Body of pancreas (tissue), 4 donors: ENCODE measurements around the gene STARD6. TPM values are rescaled to one million over a fixed set of nuclear protein-coding genes. Genes with fewer than 3 reads are reported as not detected.

Experiments used
- ATAC-seq: fragments of 150-250 bp; one replicate; pipeline ENCODE4 v1.9.1; 2016
- DNase-seq, 4 donors: peaks; one replicate each; pipeline ENCODE4 v3.0.0-alpha.2; 2019
- H3K27ac ChIP-seq, 4 donors: fragments of 200-600 bp; sonication (generic); 1 replicate in 3 of 4; 2 replicates in 1 of 4; pipeline versions ENCODE4 v1.5.1 to v1.6.1; 2016 to 2019; ENCODE audit warnings: mild to moderate bottlenecking in 1 of 4, mixed read lengths in 1 of 4, moderate library complexity in 1 of 4
- H3K27me3 ChIP-seq, 2 donors: fragments of 200-600 bp; sonication (generic); one replicate each; pipeline ENCODE4 v1.6.0; 2016; ENCODE audit warnings: mild to moderate bottlenecking in 1 of 2
- H3K36me3 ChIP-seq, 2 donors: fragments of 200-600 bp; sonication (generic); replicated peaks in 1 of 2; 2 replicates each; pipeline ENCODE4 v1.5.1; 2016; ENCODE audit warnings: low read depth in 2 of 2; ENCODE audit not compliant: insufficient read depth in 1 of 2
- H3K4me1 ChIP-seq: fragments of 200-600 bp; sonication (generic); one replicate; pipeline ENCODE4 v1.6.0; 2016
- H3K4me3 ChIP-seq, 2 donors: fragments of 200-600 bp; sonication (generic); 1 replicate in 1 of 2; 2 replicates in 1 of 2; pipeline ENCODE4 v1.5.1; 2016 to 2019
- H3K9me3 ChIP-seq, 3 donors: fragments of 200-600 bp; sonication (generic); 1 replicate in 2 of 3; 2 replicates in 1 of 3; pipeline ENCODE4 v1.5.1; 2016
- POLR2A ChIP-seq, 3 donors: fragments of 450-650 bp; IDR thresholded peaks; one replicate each; pipeline ENCODE4 v1.6.1; 2016; ENCODE audit warnings: antibody characterized with exemption in 3 of 3, mild to moderate bottlenecking in 2 of 3
- WGBS, 2 donors: methylation state at CpG; one replicate each; pipeline ENCODE4 v1.1.5; 2017; 5-methylcytosine and 5-hydroxymethylcytosine counted together
- intact Hi-C: fragments of 100-400 bp; cut with DNase I; formaldehyde crosslinking; loops from one replicate; pipeline ENCODE4 v1.15.1; 2023
- total RNA-seq, 2 donors: library from RNA; depleted of rRNA; stranded (reverse); fragments of >200 nt; gene quantifications; one replicate each; pipeline ENCODE4 v1.1.0, GENCODE V29; 2016
- TF ChIP-seq, protein P1 (sequence below), 7 experiments: fragments of 450-650 bp in 4 of 7; fragments of 200-600 bp in 3 of 7; sonication (generic) in 3 of 7; IDR thresholded peaks; one replicate each; pipeline ENCODE4 v1.5.1; 2016 to 2019; ENCODE audit warnings: antibody characterized with exemption in 7 of 7

Gene STARD6
- total RNA-seq, 2 donors from 2014 or later, result not detected

DNA sequence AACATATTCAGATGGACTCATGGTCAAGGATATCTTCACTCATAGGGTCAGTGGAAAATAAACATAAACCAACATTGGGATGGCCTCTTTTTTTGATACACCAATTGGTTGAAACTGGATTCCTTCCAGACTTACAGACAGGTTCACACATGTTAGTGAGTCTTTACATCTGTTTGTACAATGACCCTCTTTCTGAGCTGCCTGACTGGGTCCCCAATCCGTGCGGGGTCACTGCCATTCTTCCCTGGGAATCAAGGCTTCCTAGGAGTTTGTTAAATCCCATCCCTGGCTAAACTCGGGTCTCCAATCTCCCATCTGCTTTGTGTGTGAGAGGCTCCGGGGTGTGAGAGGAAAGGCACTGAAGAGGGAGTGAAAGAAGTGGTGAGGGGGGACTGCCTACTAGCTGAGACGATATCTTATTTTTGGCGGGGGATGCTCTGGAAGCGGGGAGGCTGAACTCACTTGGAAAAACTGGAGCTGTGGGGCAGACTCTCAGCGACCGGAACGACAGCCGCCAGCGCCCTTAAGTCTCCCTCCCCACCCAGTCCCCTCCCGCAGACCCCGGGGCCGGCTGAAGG, 487 bp downstream of the STARD6 start:
- peak overlapping the region in 1 of 4 donors; percentile 41 for H3K27ac ChIP-seq
- 3 to 9% methylated on average over 4 to 14 of the region's 15 CpGs for WGBS, 2 donors
- no peak for DNase-seq
- peak overlapping the region; percentile 30 to 84 for H3K4me3 ChIP-seq
- no peaks in the 10 kb centered on the region for H3K36me3 ChIP-seq
- no peaks in the 10 kb centered on the region for H3K9me3 ChIP-seq
- H3K4me1 ChIP-seq, result peaks cover 15% of the 10 kb centered on the region
- intact Hi-C loops, result no loop called here
- TF ChIP-seq, protein P1, sequence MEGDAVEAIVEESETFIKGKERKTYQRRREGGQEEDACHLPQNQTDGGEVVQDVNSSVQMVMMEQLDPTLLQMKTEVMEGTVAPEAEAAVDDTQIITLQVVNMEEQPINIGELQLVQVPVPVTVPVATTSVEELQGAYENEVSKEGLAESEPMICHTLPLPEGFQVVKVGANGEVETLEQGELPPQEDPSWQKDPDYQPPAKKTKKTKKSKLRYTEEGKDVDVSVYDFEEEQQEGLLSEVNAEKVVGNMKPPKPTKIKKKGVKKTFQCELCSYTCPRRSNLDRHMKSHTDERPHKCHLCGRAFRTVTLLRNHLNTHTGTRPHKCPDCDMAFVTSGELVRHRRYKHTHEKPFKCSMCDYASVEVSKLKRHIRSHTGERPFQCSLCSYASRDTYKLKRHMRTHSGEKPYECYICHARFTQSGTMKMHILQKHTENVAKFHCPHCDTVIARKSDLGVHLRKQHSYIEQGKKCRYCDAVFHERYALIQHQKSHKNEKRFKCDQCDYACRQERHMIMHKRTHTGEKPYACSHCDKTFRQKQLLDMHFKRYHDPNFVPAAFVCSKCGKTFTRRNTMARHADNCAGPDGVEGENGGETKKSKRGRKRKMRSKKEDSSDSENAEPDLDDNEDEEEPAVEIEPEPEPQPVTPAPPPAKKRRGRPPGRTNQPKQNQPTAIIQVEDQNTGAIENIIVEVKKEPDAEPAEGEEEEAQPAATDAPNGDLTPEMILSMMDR (IDR thresholded peaks at IDR 0.05), result no peak
- no peak for TF ChIP-seq POLR2A (IDR thresholded peaks at IDR 0.05)
- ATAC-seq, result peak; percentile 58
- H3K27me3 ChIP-seq, result no peaks in the 10 kb centered on the region

DNA sequence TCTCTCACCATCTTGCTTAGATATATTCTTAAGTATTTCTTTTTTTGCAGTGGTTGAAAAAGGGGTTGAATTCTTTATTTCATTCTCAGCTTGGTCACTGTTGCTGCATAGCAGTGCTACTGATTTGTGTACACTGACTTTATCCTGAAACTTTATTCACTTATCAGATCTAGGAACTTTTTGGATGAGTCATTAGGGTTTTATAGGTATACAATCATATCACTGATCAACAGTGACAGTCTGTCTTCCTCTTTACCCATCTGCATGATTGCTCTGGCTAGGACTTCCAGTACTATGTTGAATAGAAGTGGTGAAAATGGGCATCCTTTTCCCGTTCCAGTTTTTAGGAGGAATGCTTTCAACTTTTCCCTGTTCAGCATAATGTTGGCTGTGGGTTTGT, 6.5 kb downstream of the STARD6 start:
- DNase-seq (no peak), ATAC-seq (no peak)
- no peaks in the 10 kb centered on the region for H3K36me3 ChIP-seq
- no peaks in the 10 kb centered on the region for H3K27me3 ChIP-seq
- H3K27ac ChIP-seq, result no peak overlapping the region
- H3K4me1 ChIP-seq, result no peaks in the 10 kb centered on the region
- intact Hi-C loops, result no loop called here
- H3K4me3 ChIP-seq, result no peak overlapping the region
- WGBS, 2 donors, result 80 to 89% methylated on average over 1 of the region's 1 CpG
- TF ChIP-seq, protein P1 (IDR thresholded peaks at IDR 0.05), result no peak
- no peaks in the 10 kb centered on the region for H3K9me3 ChIP-seq

DNA sequence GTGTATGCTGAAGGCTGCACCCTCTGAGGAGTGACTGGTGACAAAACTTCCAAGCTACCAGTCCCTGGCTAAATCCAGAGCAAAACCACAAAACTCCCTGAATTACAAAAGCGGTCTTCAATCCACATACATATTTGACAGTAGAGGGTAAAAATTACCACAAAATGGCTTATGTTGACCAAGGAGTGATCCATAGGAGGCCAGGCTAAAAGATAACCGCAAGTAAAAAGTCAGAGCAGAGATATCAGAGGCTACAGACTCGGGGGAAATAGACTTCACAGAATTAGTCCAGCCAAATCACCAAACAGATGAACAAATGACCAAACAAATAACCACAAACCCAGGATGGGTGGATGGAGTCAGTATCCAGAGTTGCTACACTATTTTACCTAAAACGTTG, 19.4 kb downstream of the STARD6 start:
- intact Hi-C loops, result no loop called here

DNA sequence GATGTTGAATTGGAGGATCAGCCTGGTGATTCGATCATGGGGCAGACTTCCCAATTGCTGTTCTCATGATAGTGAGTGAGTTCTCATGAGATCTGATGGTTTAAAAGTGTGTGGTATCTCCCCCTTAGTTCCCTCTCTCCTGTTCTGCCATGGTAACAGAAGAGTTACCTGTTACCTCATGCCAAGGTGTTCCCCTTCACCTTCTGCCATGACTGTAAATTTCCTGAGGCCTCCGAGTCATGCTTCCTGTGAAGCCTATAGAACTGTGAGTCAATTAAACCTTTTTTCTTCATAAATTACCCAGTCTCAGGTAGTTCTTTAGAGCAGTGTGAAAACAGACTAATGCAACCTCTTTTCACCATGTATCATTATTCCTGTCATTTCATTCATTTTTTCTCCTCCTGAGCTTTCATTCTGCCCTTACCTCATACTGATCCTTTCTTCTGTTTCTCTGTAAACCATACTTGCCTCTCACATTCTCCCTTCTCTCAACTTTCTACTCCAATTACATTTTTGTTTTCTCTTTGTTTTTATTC, 22.0 kb downstream of the STARD6 start:
- Histone ChIP-seq H3K27ac (no peak overlapping the region), H3K9me3 (no peaks in the 10 kb centered on the region), H3K4me3 (no peak overlapping the region), H3K36me3 (no peaks in the 10 kb centered on the region), H3K27me3 (no peaks in the 10 kb centered on the region), H3K4me1 (no peaks in the 10 kb centered on the region)
- DNase-seq, result no peak
- ATAC-seq, result no peak
- intact Hi-C loops, result no loop called here
- no peak for TF ChIP-seq POLR2A (IDR thresholded peaks at IDR 0.05)
- TF ChIP-seq, protein P1 (IDR thresholded peaks at IDR 0.05), result no peak
- WGBS, 2 donors, result 86 to 90% methylated on average over 2 of the region's 2 CpGs

More for the DNA sequence above, 19.4 kb downstream of the STARD6 start:
- H3K27me3 ChIP-seq, result no peaks in the 10 kb centered on the region
- ATAC-seq (no peak), DNase-seq (no peak)
- H3K27ac ChIP-seq, result no peak overlapping the region
- no peaks in the 10 kb centered on the region for H3K4me1 ChIP-seq
- TF ChIP-seq, protein P1 (IDR thresholded peaks at IDR 0.05), result no peak
- no peak for TF ChIP-seq POLR2A (IDR thresholded peaks at IDR 0.05)
- no peak overlapping the region for H3K4me3 ChIP-seq
- no peaks in the 10 kb centered on the region for H3K36me3 ChIP-seq
- WGBS, 2 donors, result 81 to 85% methylated on average over 4 of the region's 4 CpGs
- no peaks in the 10 kb centered on the region for H3K9me3 ChIP-seq
